ENCODE results near the gene RUFY4.

Gene RUFY4

GRCh38 chr2:218029366-218030360 lies 39.4 kb upstream of the RUFY4 start:
- no peaks in the 10 kb centered on the region for H3K9me3 ChIP-seq (ENCODE audit: insufficient read depth, low read length, severe bottlenecking)
- no peaks in the 10 kb centered on the region for H3K36me3 ChIP-seq (ENCODE audit: insufficient read depth, low read length)
- peaks cover 7% of the 10 kb centered on the region for H4K20me1 ChIP-seq (ENCODE audit: insufficient read depth, low read length)
- peaks cover 5% of the 10 kb centered on the region for H3K27me3 ChIP-seq (ENCODE audit: insufficient read depth, low read length, poor library complexity)
- H3K9ac ChIP-seq (ENCODE audit: low read depth, low read length): no peak overlapping the region
- peaks cover 4% of the 10 kb centered on the region for H3K4me1 ChIP-seq (ENCODE audit: insufficient read depth, low read length)
- H3K79me2 ChIP-seq (ENCODE audit: insufficient read depth, low read length): no peaks in the 10 kb centered on the region
- TF ChIP-seq EZH2 (IDR thresholded peaks at IDR 0.05; ENCODE audit: borderline replicate concordance, low read depth, low read length, severe bottlenecking): no peak
- no peak for TF ChIP-seq CTCF (IDR thresholded peaks at IDR 0.05; ENCODE audit: borderline replicate concordance, extremely low read depth, low read length, poor library complexity, severe bottlenecking)
- H3K27ac ChIP-seq (ENCODE audit: low read length): no peak overlapping the region
- ATAC-seq (ENCODE audit: insufficient read depth, low read depth): no peak
- H3K4me2 ChIP-seq (ENCODE audit: insufficient read depth, low read length): no peak overlapping the region
- H2AFZ ChIP-seq (ENCODE audit: low read depth, low read length): no peak overlapping the region
- DNase-seq: no peak
- H3K4me3 ChIP-seq (ENCODE audit: low read depth in 1 of 2, low read length in 2 of 2): no peak overlapping the region

- no peak overlapping the region for H3K27ac ChIP-seq (ENCODE audit: low read length)
- DNase-seq (peak; percentile 1), ATAC-seq (ENCODE audit: insufficient read depth, low read depth) (no peak)
- peaks cover 4% of the 10 kb centered on the region for H3K4me1 ChIP-seq (ENCODE audit: insufficient read depth, low read length)
- H3K36me3 ChIP-seq (ENCODE audit: insufficient read depth, low read length): no peaks in the 10 kb centered on the region
- H4K20me1 ChIP-seq (ENCODE audit: insufficient read depth, low read length): peaks cover 5% of the 10 kb centered on the region
- peaks cover 3% of the 10 kb centered on the region for H3K27me3 ChIP-seq (ENCODE audit: insufficient read depth, low read length, poor library complexity)
- no peaks in the 10 kb centered on the region for H3K79me2 ChIP-seq (ENCODE audit: insufficient read depth, low read length)
- no peaks in the 10 kb centered on the region for H3K9me3 ChIP-seq (ENCODE audit: insufficient read depth, low read length, severe bottlenecking)
- no peak overlapping the region for H2AFZ ChIP-seq (ENCODE audit: low read depth, low read length)
- H3K9ac ChIP-seq (ENCODE audit: low read depth, low read length): no peak overlapping the region
- no peak overlapping the region for H3K4me3 ChIP-seq (ENCODE audit: low read depth in 1 of 2, low read length in 2 of 2)
- H3K4me2 ChIP-seq (ENCODE audit: insufficient read depth, low read length): no peak overlapping the region
- TF ChIP-seq EZH2 (IDR thresholded peaks at IDR 0.05; ENCODE audit: borderline replicate concordance, low read depth, low read length, severe bottlenecking) (no peak), CTCF (IDR thresholded peaks at IDR 0.05; ENCODE audit: borderline replicate concordance, extremely low read depth, low read length, poor library complexity, severe bottlenecking) (no peak)
Measured at GRCh38 chr2:218030409-218031195, 38.5 kb upstream of the RUFY4 start.

GRCh38 chr2:218031261-218031660 lies 37.8 kb upstream of the RUFY4 start:
- Histone ChIP-seq H3K4me2 (ENCODE audit: insufficient read depth, low read length) (no peak overlapping the region), H3K4me3 (ENCODE audit: low read depth in 1 of 2, low read length in 2 of 2) (no peak overlapping the region), H3K27ac (ENCODE audit: low read length) (no peak overlapping the region), H4K20me1 (ENCODE audit: insufficient read depth, low read length) (peaks cover 5% of the 10 kb centered on the region), H3K79me2 (ENCODE audit: insufficient read depth, low read length) (no peaks in the 10 kb centered on the region), H3K9ac (ENCODE audit: low read depth, low read length) (no peak overlapping the region), H3K27me3 (ENCODE audit: insufficient read depth, low read length, poor library complexity) (no peaks in the 10 kb centered on the region), H3K4me1 (ENCODE audit: insufficient read depth, low read length) (peaks cover 4% of the 10 kb centered on the region), H3K9me3 (ENCODE audit: insufficient read depth, low read length, severe bottlenecking) (no peaks in the 10 kb centered on the region), H3K36me3 (ENCODE audit: insufficient read depth, low read length) (no peaks in the 10 kb centered on the region), H2AFZ (ENCODE audit: low read depth, low read length) (no peak overlapping the region)
- DNase-seq (no peak), ATAC-seq (ENCODE audit: insufficient read depth, low read depth) (no peak)
- TF ChIP-seq EZH2 (IDR thresholded peaks at IDR 0.05; ENCODE audit: borderline replicate concordance, low read depth, low read length, severe bottlenecking) (no peak), CTCF (IDR thresholded peaks at IDR 0.05; ENCODE audit: borderline replicate concordance, extremely low read depth, low read length, poor library complexity, severe bottlenecking) (no peak)

All from DND-41 (cell line).